Stimulated activated CD8-positive, alpha-beta memory T cell treated with anti-CD3 and anti-CD28 coated beads, Interleukin-15, amount 100 ng/mL, for 1 hour (primary cell): ENCODE data around the gene C17orf75.

Experiments
- DNase-seq: peaks from one replicate; pipeline ENCODE4 v3.0.0-alpha.2; 2020; ENCODE audit warnings: low read depth

The C17orf75 gene

DNA sequence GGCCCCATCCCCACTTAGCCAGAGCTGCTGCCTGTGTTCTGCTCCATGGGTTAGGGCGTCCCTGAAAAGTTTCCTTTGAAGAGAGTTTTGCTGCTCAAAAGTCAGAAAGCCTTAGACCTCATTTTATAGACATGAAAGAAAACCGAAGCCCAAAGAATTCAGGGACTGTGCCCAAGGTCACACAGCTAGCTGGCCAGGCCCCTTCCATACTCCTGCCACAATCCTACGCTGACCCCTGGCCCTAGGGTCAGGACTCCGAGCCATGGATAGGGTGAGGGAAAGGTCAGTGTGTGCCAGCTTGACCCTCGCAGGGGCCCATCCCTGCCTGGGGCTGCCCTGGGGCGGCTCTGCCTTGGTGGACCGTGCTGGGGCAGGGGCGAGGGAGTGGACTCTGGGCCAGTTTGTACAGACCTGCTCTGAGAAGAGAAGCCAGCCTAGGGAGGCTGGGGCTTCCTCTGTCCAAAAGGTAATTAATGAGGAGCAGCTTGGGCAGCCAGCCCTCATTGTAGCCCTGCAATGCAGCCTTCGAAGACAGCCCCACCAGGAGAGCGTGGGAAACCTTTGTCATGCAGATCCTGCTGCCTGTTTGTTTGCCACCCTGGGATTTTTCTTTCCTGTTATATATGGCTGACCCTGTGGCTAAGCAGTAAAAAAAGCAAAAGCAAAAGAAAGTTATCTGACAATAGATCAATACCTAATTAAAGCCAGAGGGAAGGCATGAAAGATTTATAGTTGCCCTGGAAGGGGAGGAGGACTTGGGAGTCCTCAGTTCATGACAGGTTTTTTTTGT is 38.9 kb downstream of the C17orf75 start:
- DNase-seq = no peak

DNA sequence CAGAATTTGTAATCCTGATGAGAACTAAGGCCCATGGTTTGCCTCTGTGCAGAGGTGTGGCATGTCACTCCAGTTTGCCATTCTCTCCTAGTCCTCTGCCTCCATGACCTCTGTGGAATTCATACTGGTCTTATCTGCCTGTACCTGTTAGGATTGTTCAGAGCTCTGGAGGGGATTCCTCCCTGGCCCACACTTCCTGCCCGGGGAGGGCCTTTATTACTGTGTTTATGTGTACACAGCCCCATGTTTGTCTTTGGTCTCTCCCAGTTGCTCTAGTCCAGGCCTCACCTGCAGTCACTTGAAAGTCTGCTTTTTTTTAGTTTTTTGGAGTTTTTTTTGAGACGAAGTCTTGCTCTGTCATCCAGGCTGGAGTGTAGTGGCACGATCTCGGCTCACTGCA is 39.9 kb downstream of the C17orf75 start:
- DNase-seq = no peak

DNA sequence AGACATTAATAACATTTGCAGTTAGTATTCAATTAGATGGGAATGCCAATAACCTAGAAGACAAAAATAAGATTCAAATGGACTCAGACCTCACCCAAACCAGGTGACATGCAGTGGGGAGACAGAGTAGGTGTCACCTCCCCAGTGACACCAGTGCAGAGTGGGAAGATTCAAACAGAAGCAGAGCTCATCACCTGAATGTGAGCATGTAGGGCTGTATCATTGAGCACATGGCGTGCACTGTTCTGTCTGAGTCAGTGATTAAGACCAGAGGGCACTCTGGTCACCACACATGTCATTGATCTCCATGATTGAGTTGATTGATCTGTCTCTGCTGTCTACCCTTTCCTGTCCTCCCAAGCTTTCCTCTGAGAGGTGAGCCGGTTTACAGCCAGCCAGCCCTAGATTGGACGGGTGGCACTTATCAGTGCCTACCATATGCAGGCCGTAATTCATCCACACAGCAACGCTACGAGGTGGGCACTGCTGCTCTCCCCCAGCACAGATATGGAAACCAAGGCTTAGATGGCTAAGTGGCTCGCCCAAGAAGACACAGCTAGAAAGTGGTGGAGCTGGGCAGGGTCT is 42.3 kb downstream of the C17orf75 start:
- DNase-seq = no peak

DNA sequence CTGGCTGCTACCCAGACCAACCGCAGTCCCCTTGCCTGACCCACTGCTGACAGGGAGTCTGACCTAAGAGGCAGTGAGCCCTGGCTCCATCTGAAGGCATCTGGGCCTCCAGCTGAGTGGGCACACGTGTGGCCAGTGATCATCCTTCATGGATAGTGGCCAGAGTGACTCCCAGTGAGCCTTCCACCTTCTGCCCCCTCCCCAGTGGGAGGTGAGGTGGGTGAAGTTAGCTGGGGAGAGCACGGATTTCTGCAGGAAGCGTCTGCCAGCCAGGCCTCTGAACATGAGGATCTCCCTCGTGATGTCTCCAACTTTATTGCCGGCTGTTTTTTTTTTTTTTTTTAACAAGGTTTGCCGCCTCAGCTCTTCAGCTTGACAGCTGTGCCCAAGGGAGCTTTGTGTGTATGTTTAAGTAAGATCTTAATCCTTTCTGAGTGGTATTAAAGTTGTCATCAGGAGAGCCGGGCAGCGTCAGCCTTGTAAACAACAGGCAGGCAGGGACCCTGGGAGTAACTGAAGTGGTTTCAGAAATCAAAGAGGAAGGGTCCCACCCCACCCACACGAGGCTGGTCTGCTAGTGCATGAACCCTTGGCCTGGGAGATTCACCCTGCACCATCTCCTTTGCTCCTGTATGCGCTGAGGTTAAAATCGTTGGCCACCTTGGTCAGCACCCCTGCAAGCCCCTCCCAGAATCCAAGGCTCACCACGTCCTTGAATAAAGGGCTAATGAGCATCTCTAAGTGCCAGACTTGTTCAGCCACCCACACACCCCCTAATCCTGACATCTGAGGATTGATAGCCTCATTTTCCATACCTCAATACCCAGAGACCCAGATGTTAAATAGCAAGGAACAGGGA is 43.0 kb downstream of the C17orf75 start:
- no peak for DNase-seq

DNA sequence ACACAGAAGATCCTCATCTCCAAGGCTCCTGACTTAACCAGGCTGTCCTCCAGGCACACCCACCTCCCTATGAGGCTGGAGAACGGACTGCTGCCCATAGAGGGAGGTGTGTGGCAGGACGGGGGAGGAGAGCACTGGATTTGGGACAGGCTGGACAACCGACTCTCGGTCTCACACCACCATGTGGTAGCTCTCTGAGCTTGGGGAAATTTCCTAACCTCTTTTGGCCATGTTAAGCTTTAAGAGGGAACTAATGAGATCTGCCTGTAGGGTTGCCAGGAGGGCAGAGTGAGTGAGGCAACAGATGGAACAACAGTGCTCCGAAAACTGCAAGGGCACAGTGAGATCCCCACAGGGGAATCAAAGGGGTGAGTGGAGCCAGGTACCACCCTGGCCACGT is 43.7 kb downstream of the C17orf75 start:
- DNase-seq = no peak

DNA sequence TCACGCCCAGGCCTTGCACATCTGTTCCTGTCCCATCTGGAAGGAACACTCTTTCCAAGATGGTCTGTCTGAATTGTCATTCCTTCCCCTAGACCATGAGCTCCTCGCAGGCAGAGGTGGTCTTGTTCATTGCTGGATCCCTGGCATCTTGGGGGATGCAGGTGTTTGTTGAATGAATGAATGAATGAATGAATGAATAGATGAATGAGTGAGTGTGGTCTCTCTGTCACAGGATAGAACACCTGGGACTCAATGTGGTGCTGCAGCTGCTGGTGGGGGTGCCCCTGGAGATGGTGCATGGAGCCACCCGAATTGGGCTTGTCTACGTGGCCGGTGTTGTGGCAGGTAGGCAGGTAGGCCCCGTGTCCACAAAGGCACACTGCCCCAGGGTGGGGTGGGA is 44.1 kb downstream of the C17orf75 start:
- no peak for DNase-seq

DNA sequence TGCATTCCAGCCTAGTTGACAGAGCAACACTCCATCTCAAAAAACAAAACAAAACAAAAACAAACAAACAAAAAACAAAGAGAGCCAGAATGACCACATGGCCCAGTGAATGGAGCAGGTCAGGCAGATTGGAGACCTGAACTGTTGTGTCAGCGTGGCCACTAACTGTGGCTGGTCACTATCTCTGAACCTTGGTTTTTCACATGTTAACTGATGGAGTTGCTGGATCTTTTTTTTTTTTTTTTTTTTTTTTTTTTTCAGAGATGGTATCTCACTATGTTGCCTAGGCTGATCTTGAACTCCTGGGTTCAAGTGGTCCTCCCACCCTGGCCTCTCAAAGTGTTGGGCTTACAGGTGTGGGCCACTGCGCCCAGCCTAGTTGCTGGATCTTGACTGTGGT is 44.5 kb downstream of the C17orf75 start:
- no peak for DNase-seq

DNA sequence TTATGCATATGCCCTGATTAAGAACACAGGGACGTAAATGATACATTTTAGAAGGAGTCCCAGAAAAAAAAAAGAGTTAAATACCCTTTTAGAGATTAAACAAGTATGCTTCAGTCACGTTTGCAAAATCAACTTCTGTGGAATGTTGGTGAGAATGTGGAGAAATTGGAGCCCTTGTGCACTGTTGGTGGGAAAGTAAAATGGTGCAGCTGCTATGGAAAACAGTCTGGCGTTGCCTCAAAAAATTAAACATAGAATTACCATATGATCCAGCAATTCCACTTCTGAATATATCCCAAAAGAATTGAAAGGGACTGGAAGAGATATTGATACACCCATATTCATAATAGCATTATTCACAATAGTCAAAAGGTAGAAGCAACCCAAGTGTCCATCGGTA is 49.9 kb downstream of the C17orf75 start:
- no peak for DNase-seq

DNA sequence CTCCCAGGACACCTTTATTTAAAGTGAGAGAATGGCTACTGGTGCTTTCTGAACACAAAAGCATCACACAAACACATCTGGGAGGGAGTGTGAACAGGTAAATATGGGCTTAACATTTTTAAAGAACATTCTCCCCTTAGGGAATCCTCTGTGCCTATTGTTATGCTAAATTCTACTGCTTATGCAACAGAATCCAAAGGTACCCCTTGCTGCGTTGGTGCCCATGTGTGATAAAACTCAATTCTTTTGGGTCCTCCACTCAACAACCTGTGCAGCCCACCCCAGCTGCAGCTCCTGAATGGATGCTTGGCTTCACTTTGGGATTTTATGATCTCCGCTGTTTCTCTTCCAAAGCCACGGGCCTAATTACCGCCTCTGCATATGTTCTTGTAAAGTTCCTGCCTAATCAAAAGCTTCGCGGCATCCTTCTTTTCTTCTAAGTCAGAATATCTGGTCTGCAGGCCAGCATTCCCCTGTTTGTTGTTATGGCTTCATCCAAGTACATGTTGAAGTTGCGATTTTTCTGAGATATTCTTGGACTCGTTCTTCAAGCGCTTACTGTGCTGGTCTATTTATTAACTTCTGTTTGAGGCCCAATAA is 52.4 kb downstream of the C17orf75 start:
- DNase-seq = no peak

DNA sequence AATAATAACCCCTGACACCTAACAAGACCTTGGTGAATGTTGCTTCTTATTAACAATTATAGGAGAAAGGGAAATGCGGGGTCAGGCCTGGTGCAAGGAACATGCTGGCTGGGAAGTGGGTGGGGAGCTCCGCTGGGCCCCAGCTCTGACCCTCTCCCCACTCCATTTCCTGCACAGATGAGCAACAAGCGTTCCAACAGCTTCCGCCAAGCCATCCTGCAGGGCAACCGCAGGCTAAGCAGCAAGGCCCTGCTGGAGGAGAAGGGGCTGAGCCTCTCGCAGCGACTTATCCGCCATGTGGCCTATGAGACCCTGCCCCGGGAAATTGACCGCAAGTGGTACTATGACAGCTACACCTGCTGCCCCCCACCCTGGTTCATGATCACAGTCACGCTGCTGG is 53.4 kb downstream of the C17orf75 start:
- DNase-seq = no peak

DNA sequence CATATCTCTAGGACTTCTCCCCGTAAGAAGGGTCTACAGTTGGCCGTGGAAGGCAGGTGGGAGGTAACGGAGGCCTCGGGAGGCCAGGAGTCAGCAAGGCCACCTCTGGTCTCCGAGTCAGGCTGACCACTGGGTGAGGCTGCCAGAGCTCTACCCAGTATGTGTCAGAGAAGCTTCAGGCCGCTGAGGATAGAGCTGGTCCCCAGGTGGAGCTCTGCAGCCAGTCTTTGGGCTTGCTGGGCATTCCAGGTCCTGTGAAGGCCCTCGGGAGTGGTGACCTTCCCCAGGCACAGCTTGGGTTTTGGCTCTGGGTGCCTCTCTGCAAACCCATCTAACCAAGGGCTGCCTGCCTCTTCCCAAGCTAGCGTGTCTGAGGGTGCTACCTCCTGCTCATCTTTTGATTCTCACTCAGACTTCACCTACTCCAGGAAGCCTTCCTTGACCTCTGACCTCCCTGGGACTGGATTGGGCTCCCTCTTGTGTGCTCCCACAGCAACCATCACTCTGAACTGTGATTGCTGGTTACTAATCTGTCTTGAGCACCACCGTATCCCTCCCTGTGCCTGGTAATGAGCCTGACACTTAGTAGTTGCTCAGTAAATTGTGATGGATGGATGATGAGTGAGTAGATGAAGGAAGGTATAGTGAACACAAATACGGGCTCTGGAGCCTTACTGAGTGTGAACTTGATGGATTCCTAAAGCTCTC is 54.0 kb downstream of the C17orf75 start:
- no peak for DNase-seq

DNA sequence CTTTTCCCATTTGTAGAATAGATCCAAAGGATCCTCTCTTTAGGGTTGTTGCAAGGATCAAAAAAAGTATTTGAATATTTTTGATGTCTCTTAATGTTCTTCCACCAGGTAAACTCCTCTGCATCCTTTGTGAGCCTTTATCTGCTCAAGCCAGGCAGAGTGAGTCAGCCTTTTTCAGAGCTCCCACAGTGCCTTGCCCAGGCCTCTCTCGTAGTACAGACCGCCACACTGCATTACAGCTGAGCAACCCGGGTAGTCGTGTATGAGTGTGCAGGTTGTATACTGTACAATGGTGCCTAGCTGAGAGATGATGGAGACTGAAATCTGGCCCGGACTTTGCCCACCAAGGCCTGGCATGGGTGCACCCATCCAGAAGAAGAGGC is 55.5 kb downstream of the C17orf75 start:
- no peak for DNase-seq

DNA sequence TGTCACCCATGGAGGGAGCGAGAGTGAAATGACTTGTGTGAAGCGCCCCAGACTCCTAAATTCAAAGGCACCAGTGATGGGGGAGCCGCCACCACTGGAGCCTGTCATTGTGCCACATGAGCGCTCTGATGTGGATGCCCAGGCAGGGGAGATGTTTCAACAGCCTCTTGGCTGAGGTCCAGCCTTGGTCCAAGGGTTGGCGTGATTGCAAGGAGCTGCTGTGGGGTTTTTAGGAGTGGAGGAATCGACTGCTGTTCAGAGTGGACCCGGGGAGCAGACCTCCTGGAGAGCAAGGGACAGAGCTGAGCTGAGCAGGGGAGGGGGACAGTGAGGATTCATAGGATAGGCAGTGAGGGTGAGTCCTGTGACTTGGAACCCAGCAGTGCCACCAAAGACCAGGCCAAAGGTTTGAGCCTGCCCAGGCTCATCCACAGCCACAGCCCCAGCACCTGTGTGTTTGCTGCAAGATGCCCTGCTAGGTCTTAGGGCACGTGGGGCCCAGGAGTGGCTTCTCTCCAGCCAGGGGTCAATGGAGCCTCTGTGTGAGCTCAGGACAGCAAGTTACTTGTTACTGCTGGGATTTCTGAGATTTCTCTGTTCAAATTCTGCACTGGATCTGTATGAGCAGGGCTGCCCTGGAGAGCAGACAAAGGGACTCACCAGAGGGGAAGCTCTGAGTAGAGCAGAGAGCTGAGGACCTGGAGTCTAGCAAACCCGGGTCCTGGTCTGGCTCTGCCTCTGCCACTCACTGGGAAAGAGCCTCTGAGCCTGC is 56.0 kb downstream of the C17orf75 start:
- DNase-seq = no peak

DNA sequence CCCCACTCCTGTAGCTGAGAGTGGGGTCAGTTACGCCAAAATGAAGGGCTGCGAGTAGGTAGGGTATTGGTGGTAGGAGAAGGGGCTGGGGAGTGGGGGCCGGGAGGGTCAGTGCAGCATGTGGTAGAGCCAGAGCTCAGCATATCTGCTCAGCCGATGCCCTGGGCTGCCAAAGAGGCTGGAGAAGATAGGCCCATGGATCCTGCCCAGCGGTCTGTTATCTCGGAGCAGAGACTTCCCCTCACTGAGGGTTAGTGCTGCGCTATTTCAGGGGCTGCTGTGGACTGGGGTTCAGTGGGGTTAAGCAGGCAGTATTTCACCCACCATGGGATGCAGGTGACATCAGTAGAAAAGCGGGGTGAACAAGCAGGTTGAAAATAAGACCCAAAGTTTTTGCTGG is 56.7 kb downstream of the C17orf75 start:
- DNase-seq = no peak

DNA sequence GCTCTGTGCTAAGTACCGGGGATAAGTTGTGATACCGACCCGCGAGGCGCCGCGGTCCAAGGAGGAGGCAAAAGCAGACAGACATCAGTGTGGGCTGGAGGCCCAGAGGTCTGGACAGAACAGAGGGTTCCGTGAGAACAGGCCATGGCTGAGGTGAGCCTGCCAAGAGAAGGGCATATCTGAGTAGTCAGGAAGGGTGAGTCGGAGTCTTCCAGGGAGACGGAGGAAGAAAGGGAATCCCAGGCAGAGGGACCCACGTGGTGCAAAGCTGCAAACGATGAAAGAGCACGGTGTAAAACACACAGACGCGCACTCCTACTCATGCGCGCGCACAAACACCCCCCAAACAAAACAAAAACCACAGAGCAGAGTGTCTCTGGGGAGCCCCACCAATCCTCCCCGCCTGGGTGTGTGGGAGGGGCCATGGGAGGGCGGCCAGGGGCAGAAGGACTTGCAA is 58.2 kb downstream of the C17orf75 start:
- no peak for DNase-seq

DNA sequence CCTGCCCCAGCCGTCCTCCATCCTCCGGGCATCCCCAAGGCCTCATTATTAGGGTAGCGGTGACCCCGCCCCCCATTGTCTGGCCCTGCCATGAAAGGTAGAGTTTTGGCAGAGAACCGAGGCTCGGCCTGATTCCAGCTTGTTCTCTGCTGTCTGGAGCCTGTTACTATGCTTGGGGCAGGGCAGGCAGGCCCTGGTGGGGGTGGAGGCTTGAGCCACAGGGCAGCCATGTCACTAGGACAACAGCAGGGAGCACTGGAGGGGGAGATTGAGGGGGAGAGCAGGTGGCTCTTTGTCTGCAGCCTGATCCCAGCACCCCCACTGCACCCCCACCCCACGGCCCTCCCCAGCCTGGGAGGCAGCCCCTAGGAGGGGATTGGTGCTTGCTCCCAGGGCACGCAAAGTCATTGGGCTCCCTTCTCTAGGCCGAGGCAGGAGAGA is 60.9 kb downstream of the C17orf75 start:
- DNase-seq = no peak

DNA sequence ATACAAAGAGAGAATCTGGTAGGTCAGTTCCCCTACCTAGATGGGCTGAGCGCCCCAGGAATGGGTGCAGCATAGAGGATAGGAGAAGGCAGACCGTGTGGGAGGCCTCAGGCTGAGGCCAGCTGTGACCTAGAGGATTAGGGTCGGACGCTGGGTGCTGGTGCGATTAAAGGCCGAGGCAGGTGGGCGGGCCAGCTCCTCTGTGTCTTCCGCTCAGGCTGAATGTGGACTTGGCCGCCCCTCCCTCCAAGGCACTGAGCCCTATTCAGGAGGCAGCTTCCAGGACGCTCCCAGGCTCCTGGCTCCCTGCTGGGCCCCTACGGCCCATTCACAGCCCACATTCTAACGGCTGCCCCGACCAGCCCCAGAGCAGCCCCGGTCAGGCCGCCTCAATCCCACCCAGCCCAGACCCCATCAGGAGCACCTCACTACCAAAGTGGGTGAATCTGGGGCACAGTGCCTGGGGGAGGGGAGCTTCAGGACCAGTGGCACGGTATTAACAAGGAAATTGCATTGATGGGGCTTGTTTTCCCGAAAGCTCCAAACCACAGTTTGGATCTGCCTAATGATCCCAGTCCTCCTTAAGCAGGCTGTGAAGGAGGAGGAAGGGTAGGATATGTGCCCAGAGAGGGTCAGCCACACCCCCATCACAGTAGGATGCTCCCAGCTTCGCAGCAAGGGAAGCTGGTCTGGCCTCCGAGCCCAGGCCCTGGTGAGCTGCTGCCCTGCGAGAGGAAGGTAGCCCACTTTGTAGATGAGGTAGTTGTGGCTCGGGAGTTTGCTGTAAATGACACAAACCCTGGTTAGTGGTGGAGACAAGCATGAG is 61.9 kb downstream of the C17orf75 start:
- no peak for DNase-seq

DNA sequence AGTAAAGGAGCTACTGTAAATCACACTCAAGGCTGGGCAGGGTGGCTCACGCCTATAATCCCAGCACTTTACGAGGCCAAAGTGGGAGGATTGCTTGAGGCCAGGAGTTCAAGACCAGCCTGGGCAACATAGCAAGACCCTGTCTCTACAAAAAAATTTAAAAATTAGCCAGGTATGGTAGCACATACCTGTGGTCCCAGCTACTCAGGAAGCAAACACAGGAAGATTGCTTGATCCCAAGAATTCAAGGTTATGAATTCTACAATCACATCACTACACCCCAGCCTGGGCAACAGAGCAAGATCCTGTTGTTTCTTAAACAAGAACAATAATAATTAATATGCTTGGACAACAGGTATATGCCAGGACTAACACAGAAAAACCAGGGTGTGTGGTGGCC is 63.2 kb downstream of the C17orf75 start:
- no peak for DNase-seq
